ENCODE data around the gene CTNNA2.

GRCh38 chr2:79916285-79916684 lies 403.4 kb downstream of the CTNNA2 start:
- TF ChIP-seq CTCF (IDR thresholded peaks at IDR 0.05) = no peak
- no peak for TF ChIP-seq ZFX (IDR thresholded peaks at IDR 0.05; ENCODE audit: borderline replicate concordance)

Data from 22Rv1 (cell line).